NCI-H1694 treated with DMSO at 0.1 percent for 48 hours (cell line): ENCODE measurements around the gene PTPRK.

Experiments
- DNase-seq: peaks from one replicate; lab custom pipeline; 2025; lab: John Stamatoyannopoulos, UW

Gene PTPRK

DNA sequence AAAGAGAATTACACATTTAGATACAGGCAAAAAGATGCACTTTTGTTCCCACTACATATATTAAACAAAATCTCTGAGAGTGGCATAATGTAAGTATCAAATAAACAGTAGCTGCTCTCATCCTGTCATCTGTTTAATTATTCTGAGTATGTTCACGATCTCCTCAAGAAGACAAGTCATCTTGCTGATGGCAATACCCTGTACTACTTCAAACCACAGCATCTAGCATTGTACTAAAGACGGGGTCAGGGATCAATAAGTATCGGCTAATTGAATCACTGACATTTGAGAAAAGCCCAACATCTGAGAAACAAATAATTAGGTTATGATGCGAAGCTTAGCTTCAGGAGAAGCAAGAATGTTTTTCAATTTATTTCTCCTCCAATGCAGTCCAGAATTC is 175.1 kb downstream of the PTPRK start:
- DNase-seq, result no peak

DNA sequence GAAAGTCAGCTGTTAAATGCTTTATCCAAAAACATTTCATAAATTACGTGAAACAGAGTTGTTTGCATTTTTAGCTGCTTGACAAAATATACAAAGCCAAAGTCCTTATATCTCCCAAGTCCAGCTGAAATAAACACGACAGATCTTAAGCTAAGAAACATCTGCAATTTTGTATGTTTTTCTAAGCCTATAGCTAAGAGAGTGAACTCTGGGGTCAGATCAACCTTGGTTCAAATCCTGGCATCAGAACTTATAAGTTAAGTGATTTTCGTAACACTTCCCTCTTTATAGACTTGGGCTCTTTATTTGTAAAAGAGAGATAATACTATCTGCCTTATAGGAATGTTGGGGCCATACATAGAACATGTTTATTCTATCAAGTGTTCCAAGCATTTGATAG is 176.7 kb downstream of the PTPRK start:
- no peak for DNase-seq

DNA sequence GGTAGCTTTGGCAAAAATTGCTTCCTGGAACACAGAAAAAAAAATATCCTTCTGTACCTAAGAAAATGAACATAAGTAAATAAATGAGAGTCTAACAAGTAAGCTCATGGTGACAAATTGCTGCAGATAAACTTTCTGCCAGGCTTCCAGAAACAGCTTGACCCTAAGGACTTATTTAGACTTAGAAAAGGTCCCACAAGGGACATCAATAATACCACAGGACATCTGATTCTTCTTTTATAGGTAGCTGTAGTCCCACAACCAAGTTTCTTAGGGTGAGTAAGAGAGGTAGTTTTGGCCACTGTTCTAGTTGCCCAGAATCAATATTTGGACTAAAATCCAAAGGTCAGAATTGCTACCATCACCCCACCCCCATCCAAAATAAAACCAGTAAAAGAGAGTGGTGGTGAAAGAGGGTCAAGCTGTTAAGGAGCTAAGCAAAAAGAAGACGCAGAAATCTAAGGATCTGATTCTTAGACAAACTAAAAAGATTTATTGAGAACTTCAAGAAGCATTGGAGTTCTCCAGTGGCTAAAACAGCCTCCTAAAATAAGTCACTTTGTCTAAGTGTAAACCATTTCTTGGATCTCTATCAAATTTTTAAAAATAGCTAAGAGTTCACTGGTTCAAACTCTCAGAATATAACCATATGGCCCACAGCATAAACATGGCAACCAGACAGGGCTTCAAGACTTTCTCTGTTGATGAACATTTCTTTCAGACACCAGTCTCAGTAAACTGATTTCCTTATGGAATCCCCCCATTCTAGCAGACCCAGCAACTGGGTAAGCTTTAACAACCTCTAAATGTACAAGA is 180.6 kb downstream of the PTPRK start:
- no peak for DNase-seq

DNA sequence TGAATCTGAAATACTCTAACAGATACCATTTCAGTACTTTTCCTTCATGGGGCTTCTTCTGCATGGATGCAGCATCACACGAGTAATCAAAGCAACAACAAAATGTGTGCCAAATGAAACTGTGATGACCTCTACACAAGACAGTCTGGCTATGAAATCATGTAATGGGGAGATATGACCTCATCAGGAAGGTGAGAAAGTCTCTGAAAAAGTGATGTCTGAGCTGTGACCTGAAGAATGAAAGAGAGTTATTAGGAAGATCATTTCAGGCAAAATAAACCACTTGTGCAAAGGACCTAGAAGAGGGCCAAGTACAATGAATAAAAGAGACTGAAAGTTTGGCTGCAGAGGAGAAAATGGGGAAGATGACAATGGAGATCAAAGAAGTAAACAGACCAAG is 182.8 kb downstream of the PTPRK start:
- DNase-seq, result no peak

DNA sequence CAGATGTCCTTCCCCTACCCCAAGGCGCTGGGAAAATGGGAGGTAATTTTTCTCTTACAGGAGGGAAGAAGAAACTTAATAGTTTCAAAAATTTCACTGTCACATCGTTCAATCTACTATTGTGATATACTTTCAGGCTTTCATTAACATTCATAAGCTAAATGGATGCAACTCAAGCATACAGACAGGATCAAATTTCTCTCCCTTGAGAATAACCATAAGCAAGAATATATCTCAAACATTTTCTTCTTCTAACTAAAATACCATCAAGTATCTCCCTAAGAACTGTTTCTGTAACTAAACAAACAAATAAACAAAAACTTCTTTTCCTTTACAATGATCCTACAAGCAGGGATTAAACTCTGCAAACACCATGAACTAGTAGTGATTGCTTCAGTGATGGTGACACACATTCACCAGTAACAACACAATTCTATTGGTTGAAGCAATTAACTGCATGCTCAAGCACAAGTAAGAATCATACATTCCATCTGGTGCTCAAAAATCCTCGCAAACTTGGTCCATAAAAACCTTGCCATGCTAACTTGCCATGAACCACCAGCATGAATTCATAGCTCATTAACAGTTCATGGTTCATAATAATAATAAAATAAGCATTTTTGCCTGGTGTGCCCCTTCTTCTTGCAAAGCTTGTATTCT is 183.8 kb downstream of the PTPRK start:
- DNase-seq, result no peak

DNA sequence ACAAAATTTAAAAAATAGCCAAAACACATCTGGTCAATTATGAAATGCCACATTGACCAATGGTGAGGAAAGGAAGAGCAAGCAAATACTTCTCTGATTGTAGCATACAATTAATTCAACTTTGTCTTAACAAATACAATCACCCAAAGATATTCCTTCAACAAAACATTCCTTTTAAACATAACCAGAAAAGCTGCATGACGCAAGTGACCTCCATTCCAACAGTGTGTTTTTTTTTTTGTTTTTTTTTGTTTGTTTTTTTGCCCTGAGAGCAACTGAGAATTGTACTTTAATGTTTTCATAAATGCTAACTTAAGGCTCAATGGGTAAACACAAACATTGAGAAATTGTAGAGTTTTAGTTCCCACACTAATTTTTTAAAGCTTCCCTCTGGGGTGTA is 184.4 kb downstream of the PTPRK start:
- DNase-seq, result no peak

DNA sequence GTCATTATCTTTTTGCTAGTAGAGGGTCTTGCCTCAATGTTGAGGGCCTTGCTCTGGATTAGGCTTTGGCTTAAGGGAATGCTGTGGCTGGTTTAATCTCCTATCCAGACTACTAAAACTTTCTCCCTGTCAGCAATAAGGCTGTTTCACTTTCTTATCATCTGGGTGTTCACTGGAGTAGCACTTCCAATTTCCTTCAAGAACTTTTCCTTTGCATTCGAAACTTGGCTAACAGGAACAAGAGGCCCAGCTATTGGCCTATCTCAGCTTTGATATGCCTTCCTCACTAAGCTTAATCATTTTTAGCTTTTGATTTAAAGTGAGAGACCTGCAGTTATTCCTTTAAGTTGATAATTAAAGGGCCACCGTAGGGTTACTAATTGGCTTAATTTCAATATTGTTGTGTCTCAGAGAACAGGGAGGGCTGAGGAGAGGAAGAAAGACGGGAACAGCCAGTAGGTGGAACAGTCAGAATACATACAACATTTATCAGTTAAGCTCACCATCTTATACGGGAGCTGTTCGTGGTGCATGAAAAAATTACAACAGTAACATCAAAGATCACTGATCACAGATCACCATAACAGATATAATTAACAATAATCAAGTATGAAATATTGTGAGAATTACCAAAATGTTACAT is 186.7 kb downstream of the PTPRK start:
- DNase-seq, result no peak

DNA sequence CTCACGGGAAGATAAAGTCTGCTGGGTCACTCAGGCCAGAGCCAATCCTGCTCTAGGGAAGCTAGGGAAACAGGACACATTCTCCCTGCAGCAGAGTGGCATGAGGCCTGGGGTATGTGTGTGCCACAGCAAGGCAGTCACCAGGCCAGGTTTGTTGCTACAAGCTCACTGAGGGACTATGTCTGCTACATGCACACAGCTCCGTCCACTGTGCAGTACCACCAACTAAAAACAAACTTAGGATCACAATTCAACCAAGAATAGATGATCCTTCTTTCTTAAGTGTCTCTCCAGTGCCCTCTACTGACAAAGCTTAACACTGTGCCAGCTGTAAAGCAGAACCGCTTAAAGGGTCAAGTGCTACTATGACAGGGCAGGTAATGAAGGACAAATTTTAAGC is 192.5 kb downstream of the PTPRK start:
- no peak for DNase-seq

DNA sequence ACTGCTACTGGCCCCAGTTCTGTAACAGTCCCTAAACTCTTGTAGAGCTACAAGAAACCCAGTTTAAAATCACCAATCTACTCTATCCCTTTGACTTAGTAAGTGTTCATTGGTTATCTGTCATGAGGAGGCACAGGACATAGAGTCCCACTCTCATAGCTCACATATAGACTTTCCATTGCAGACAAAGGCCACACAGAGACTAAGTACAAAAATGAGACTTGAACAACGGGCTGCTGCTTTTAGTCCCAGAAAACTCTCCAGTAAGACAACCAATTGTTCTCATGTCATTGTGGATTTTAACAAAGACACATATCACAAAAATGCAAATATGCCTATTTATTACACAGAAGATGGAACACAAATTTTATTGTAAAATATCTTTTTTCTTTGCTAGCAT is 197.4 kb downstream of the PTPRK start:
- no peak for DNase-seq

DNA sequence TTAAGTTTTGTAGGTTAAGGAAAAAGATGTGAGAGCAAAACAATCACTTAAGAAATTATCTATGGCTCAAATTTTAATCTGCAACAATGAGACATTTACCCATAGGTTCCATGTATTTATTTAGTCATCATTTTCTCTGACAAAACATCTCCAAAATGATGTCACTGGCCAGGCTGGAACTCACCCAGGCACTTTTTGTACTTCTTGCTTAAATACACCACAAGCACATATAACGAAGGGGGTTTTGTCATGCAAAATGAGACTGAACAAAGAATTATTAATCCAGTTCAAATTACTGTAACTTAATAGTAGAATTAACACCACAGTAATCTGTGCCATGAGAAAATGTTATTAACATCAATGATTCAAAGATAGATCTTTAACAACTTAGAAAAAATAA is 200.5 kb downstream of the PTPRK start:
- no peak for DNase-seq

DNA sequence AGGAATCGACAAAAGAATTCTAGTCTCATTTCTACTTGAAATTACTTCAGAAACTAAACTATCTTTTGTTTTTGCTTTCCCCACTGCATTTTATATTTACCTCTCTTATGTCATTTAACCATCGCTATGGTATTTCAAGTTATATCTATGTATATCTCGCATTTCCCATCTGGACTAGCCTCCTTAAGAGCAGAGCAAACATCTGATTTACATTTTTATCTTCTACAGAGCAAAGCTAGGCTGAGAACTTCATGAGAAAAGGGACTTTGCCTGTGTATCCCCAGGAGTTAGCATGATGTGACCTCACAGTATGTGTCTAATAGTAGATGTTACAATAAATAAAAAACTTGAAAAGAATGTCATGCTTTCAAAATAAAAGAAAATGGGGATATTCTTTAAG is 201.2 kb downstream of the PTPRK start:
- no peak for DNase-seq

DNA sequence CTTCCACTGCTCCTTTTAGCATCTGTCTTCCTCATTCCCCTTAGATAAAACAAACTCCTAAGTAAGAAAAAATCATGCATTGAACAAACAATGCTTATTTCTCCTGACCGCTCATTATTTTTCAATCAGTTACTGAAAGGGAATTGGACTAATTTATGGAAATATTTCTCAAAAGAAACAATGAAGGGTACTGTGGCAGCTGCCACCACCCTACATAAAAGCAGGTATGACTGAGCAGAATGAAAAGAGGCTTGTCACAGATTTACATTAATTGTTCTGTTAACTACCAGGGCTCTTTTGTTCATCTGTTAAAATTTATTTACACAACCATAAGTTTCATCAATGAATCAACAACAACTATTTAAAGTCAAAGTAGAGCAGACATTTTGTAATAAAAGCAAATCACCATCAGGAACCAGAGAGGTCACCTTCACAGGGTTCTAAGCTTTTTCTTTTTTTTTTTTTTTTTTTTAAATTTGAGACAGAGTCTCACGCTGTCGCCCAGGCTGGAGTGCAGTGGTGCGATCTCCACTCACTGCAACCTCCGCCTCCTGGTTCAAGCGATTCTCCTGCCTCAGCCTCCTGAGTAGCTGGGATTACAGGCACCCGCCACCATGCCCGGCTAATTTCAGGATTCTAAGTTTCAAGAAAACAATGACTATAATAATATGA is 204.0 kb downstream of the PTPRK start:
- no peak for DNase-seq

DNA sequence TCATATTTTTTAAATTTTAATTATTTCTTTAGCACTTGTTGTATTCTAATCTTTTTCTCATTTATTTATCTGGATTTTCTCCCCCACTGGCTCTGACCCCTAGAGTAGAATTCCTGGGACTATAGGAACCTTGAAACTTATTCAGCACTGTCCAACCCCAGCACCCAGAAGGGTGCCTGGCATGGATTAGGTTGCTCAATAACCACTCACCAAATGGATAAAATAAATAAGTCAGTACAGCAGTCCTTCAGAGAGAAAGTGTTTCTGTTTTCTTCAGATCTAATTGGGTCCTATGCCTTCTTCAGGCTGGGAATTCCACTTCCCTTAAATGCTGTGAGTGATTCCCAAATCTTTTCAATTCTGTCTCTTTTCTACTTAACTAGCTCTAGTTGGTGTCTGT is 206.2 kb downstream of the PTPRK start:
- DNase-seq, result no peak

DNA sequence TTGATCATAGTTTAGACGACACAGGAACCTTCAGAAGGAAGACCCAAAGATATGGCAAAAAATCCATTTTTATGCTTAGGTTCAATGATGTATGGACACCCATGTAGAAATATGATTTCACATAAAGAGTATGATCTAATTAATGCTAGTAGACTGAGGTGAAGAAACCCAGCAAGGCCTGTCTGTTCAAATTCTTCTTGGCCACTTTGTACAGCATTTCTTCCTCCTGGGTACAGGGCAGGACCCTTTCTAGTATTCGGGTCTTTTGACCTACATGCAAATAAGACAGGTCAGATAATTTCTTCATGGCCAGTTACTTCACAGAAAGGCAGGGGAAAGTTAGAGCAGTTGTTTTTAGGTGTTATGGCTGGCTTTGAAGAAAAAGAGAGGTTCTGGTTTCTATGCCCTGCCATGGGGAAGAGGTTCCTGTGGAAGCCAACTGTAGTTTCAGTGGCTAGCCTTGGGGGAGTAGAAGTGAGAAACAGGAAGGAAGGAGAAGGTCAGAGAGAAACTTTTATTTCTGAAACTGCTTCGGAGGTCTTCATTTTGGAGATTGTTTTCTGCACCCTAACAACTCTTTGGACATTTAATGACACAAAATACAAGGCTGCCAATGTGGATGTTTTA is 208.3 kb downstream of the PTPRK start:
- no peak for DNase-seq

DNA sequence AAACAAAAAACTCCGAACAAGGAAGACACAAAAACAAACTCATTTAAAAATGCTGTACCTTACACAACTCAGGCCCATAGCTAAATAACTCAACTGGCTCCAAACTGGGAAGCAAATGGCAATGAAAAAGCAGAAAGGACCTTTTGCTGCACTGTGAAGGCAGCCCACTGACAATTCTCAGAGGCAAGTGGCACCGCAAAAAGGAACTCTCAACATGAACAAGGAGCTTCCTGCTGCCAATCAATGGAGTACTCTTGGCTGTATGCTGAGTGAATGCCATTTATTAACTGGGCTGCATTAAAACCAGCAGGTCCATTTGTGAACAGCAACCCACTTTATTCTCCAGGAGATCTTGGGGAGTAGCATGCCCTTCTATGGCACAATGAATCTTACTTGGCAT is 209.9 kb downstream of the PTPRK start:
- DNase-seq, result no peak

DNA sequence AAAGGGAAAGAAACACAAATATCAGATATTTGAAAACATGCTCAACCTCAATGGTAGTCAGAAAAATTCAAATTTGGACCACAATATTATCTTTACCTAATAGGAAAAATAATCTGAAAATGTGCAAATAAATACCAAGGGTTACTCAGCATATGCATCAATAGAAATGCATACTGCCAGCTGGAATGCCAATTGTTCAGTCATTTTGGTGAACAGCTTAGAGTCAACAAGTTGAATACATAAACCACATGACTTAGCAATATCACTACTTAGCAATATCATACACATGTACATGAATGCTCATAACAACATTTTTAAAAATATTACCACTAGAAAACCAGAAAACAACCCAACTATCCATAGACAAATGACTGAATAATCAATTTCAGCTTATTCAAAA is 212.7 kb downstream of the PTPRK start:
- no peak for DNase-seq

DNA sequence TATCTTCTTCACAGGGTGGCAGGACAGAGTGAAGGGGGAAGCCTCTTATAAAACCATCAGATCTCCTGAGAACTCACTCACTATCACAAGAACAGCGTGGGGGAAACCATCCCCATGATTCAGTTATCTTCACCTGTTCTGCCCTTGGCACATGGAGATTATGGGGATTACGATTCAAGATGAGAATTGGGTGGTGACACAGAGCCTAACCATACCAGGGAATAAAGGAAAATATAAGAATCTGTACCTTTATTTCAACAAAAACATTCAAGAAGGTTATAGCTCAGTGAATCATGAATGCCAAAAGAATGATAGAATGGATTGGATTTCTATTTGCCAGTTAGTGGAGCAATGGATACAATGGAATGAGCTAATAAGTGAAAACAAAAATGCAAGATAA is 214.4 kb downstream of the PTPRK start:
- DNase-seq, result no peak

DNA sequence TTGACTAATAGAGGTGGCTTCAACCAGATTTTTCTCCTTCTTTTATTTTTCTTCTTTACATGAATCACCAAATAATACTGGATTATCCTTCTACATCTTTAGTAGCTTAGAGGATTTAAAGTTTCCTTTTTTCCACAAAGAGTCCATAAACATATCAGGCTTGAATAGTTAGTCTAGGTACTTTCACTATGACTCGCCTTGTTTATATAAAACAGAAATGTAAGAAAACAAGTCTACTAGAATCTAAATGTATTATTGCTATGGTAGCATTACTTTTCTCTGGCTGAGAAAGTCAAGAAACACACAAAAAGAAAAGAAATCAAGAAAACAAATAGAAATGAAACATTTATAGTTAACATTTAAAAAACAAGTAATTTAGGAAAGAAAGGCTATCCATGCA is 215.2 kb downstream of the PTPRK start:
- no peak for DNase-seq

DNA sequence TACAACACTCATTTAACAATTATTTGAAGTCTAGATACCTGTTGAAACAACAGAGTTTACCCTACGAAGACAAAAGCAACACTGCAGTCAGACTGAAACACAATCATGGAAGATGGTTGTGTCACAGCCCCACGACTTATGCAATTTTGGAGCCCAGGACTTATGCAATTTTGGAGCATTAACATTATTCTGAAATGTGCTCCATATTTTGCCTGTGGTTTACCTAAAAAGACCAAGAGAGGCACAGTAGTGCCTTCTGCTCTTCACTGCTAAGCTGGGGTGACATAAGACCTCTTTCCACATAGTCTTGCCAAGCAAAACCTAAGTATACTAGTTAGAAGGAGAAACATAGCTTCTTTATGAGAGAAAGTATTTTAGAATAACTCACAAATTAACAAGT is 216.5 kb downstream of the PTPRK start:
- no peak for DNase-seq

DNA sequence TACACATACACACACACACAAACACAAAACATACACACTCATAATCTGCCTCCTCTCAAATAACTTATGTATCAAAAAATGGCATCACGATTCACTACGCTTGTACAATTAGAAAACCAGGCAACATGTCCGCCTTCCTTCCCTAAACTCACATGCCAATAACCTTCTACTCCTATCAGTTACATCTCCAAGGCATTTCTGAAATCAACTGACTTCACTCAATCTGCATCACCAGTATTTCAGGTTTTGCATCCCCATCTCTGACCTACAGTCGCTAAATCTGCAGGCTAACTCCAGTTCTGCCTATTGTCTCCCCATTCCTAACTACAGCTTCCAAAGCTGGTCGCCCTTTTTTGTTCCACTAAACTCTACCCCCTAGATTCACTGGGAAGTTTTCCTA is 217.5 kb downstream of the PTPRK start:
- no peak for DNase-seq

DNA sequence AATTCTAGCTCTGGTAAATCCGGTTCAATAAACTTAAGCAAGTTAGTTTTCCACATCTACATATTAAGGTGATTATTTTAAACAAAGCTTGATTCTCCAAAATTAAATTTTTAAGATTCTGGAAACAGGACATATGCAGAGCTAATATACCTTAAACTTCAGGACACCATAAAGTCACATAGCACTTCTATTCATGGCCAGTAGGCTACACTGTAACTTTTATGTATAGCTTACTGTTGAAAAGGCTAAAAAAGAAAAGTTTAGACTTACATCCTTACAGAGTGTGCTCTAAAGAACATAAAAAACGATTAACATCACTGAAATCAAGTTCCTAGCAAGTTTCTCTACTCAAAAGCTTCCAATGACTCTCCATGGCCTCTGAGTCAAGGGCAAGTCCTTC is 224.7 kb downstream of the PTPRK start:
- DNase-seq, result no peak

DNA sequence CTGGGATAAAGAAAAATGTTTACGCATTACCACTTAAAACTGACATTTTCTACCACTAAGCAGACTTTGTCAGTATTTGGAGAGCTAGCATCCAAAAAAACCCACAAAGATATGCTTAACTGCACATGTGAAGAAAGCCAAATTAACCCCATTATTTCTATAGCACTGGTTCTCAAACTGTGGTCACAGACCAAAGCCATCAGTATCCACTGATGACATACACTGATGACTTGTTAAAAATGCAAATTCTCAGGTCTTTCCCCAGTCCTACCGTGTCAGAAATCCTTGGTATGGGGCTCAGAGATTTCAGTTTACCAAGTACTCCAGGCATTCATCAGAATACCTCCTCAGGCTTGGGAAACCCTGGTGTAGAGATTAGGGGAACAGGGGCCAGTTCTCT is 230.2 kb downstream of the PTPRK start:
- no peak for DNase-seq
